Astrocyte (in vitro differentiated cells and primary cell): Measurements from ENCODE around the gene TFIP11.

Experiments
- EZH2 ChIP-seq: IDR thresholded peaks from 2 replicates; pipeline ENCODE4 v1.6.1; 2012; ENCODE audit warnings: mild to moderate bottlenecking, low read length, inconsistent platforms; ENCODE audit not compliant: insufficient read depth
- TF ChIP-seq, protein P1 (sequence below): IDR thresholded peaks from 2 replicates; pipeline ENCODE4 v1.5.1; 2011; ENCODE audit warnings: low read depth, mild to moderate bottlenecking, inconsistent platforms, low read length, moderate library complexity; ENCODE audit not compliant: insufficient read depth

DNA sequence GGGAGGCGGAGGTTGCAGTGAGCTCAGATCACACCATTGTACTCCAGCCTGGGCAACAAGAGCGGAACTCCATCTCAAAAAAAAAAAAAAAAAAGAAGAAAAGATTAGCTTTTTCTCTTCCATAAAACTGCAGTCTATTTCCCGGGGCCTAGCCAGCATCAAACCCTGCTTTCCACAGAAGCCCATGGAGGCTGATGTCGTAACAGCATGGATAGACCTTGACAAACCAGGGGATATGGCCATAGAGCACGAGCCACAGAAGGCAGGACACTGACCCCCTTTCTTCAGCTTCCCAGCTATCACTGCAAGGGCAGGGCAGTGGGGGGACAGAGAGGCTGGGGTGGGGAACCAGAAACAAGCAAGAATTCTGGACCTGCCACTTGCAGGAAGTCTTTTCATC lies 50.2 kb downstream of the TFIP11 start:
- TF ChIP-seq, protein P1, sequence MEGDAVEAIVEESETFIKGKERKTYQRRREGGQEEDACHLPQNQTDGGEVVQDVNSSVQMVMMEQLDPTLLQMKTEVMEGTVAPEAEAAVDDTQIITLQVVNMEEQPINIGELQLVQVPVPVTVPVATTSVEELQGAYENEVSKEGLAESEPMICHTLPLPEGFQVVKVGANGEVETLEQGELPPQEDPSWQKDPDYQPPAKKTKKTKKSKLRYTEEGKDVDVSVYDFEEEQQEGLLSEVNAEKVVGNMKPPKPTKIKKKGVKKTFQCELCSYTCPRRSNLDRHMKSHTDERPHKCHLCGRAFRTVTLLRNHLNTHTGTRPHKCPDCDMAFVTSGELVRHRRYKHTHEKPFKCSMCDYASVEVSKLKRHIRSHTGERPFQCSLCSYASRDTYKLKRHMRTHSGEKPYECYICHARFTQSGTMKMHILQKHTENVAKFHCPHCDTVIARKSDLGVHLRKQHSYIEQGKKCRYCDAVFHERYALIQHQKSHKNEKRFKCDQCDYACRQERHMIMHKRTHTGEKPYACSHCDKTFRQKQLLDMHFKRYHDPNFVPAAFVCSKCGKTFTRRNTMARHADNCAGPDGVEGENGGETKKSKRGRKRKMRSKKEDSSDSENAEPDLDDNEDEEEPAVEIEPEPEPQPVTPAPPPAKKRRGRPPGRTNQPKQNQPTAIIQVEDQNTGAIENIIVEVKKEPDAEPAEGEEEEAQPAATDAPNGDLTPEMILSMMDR = no peak
- TF ChIP-seq EZH2 = no peak
